SK-N-SH (cell line): Measurements from ENCODE around the gene TKT. TPM values are rescaled to one million over a fixed set of nuclear protein-coding genes. Genes with fewer than 3 reads are reported as not detected.

Experiments
- CTCF ChIA-PET: fragments of 300-600, 350-600 bp; formaldehyde crosslinking; extraction: SDS; loops from one replicate; lab custom pipeline; 2021; lab: Yijun Ruan, JAX
- POLR2A ChIA-PET: fragments of 350-600 bp; sonication (Branson Sonifier 250); formaldehyde crosslinking; extraction: SDS; loops from one replicate; lab custom pipeline; 2020; ENCODE audit warnings: antibody characterized with exemption, inconsistent platforms; lab: Yijun Ruan, JAX
- DNase-seq: peaks from one replicate; pipeline ENCODE4 v3.0.0; 2012
- H2AFZ ChIP-seq: fragments of 200-600 bp; sonication (generic); 2 replicates; pipeline ENCODE4 v1.8.1; 2016; ENCODE audit warnings: antibody characterized with exemption, mild to moderate bottlenecking, low read depth
- H3F3A ChIP-seq: fragments of 200-600 bp; sonication (generic); replicated peaks from 2 replicates; pipeline ENCODE3; 2016; ENCODE audit warnings: antibody characterized with exemption, mild to moderate bottlenecking; ENCODE audit not compliant: insufficient read depth
- H3K27ac ChIP-seq, 2 experiments: fragments of 200-500 bp in 1 of 2; fragments of 200-600 bp in 1 of 2; sonication (Bioruptor generic) in 1 of 2; sonication (generic), shearing (Covaris generic) in 1 of 2; 2 replicates each; pipeline versions ENCODE4 v1.5.1 to v1.6.1; 2014 to 2016; ENCODE audit warnings: low read depth in 2 of 2, inconsistent platforms in 1 of 2, low read length in 1 of 2, mild to moderate bottlenecking in 1 of 2, mixed read lengths in 1 of 2
- H3K27me3 ChIP-seq: fragments of 200-600 bp; sonication (generic), shearing (Covaris generic); 2 replicates; pipeline ENCODE4 v1.6.1; 2016; ENCODE audit warnings: mixed run types; ENCODE audit not compliant: insufficient read depth
- H3K36me3 ChIP-seq, 2 experiments: fragments of 200-500 bp in 1 of 2; fragments of 200-600 bp in 1 of 2; sonication (Bioruptor generic) in 1 of 2; sonication (generic) in 1 of 2; replicated peaks in 1 of 2; 2 replicates each; pipeline versions ENCODE3 to v1.5.1; 2014 to 2016; ENCODE audit warnings: low read length in 1 of 2, mild to moderate bottlenecking in 1 of 2; ENCODE audit not compliant: insufficient read depth in 2 of 2, control insufficient read depth in 1 of 2
- H3K4me1 ChIP-seq, 2 experiments: fragments of 200-500 bp in 1 of 2; fragments of 200-600 bp in 1 of 2; sonication (Bioruptor generic) in 1 of 2; sonication (generic), shearing (Covaris generic) in 1 of 2; 2 replicates each; pipeline versions ENCODE4 v1.5.1 to v1.6.1; 2014 to 2016; ENCODE audit warnings: low read depth in 1 of 2, low read length in 1 of 2, mixed run types in 1 of 2; ENCODE audit not compliant: insufficient read depth in 2 of 2, control insufficient read depth in 1 of 2
- H3K4me2 ChIP-seq: fragments of 200-600 bp; sonication (generic), shearing (Covaris generic); 2 replicates; pipeline ENCODE4 v1.6.1; 2017; ENCODE audit warnings: mixed run types
- H3K4me3 ChIP-seq, 2 experiments: fragments of 200-500 bp in 1 of 2; fragments of 200-600 bp in 1 of 2; sonication (Bioruptor generic) in 1 of 2; sonication (generic), shearing (Covaris generic) in 1 of 2; 2 replicates each; pipeline versions ENCODE4 v1.5.1 to v1.8.1; 2014 to 2016; ENCODE audit warnings: low read depth in 2 of 2, inconsistent platforms in 1 of 2, low read length in 1 of 2, mild to moderate bottlenecking in 1 of 2, mixed read lengths in 1 of 2, moderate library complexity in 1 of 2
- H3K79me2 ChIP-seq: fragments of 200-600 bp; sonication (generic); 2 replicates; pipeline ENCODE4 v1.8.1; 2017; ENCODE audit warnings: mild to moderate bottlenecking; ENCODE audit not compliant: insufficient read depth
- H3K9ac ChIP-seq: fragments of 200-600 bp; sonication (generic); 2 replicates; pipeline ENCODE4 v1.6.1; 2017; ENCODE audit warnings: mixed run types
- H3K9me2 ChIP-seq: fragments of 200-600 bp; sonication (generic); 2 replicates; pipeline ENCODE4 v1.6.1; 2017; ENCODE audit warnings: mixed run types
- H3K9me3 ChIP-seq: fragments of 200-600 bp; sonication (generic); 2 replicates; pipeline ENCODE4 v1.6.1; 2017; ENCODE audit warnings: mixed run types, mild to moderate bottlenecking, moderate library complexity
- H4K20me1 ChIP-seq: fragments of 200-600 bp; sonication (generic); 2 replicates; pipeline ENCODE4 v1.6.1; 2017; ENCODE audit warnings: mild to moderate bottlenecking, mixed run types; ENCODE audit not compliant: insufficient read depth
- CHD2 ChIP-seq: fragments of 150-350 bp; IDR thresholded peaks from 2 replicates; pipeline ENCODE4 v1.6.1; 2018; ENCODE audit warnings: low read length; ENCODE audit not compliant: partially characterized antibody
- EP300 ChIP-seq, 2 experiments: IDR thresholded peaks; 2 replicates each; pipeline versions ENCODE4 v1.4.0 to v1.6.1; 2012; ENCODE audit warnings: borderline replicate concordance in 1 of 2, low read depth in 1 of 2, low read length in 1 of 2
- FOXJ3 ChIP-seq: sonication (generic); formaldehyde crosslinking; IDR thresholded peaks from 2 replicates; pipeline ENCODE4 v1.5.1; 2020; ENCODE audit warnings: mild to moderate bottlenecking, missing genetic modification reagents
- IRF3 ChIP-seq: fragments of 150-350 bp; IDR thresholded peaks from 2 replicates; pipeline ENCODE4 v1.6.1; 2016; ENCODE audit warnings: mild to moderate bottlenecking, low read depth, low read length
- JUND ChIP-seq: IDR thresholded peaks from 2 replicates; pipeline ENCODE4 v1.4.0; 2012
- MAX ChIP-seq: IDR thresholded peaks from 2 replicates; pipeline ENCODE4 v1.4.0; 2012; ENCODE audit warnings: low read depth
- MEF2A ChIP-seq: IDR thresholded peaks from 2 replicates; pipeline ENCODE4 v1.4.0; 2012; ENCODE audit warnings: low read depth, borderline replicate concordance
- PBX3 ChIP-seq: IDR thresholded peaks from 2 replicates; pipeline ENCODE4; 2012
- POLR2AphosphoS5 ChIP-seq: IDR thresholded peaks from 2 replicates; pipeline ENCODE4 v1.6.1; 2012; ENCODE audit warnings: low read depth, low read length
- RCOR1 ChIP-seq: fragments of 150-350 bp; IDR thresholded peaks from 2 replicates; pipeline ENCODE4 v1.6.1; 2017; ENCODE audit warnings: antibody characterized with exemption, low read length
- REST ChIP-seq: IDR thresholded peaks from 2 replicates; pipeline ENCODE4 v1.6.1; 2012; ENCODE audit warnings: mild to moderate bottlenecking, low read depth, low read length, moderate library complexity
- RFX5 ChIP-seq: IDR thresholded peaks from 2 replicates; pipeline ENCODE4 v1.6.1; 2012; ENCODE audit warnings: mild to moderate bottlenecking, improper control_type of control experiment, low read length
- RXRA ChIP-seq: IDR thresholded peaks from 2 replicates; pipeline ENCODE4 v1.4.0; 2012; ENCODE audit warnings: low read depth, mild to moderate bottlenecking, borderline replicate concordance
- SIN3A ChIP-seq: IDR thresholded peaks from 2 replicates; pipeline ENCODE4 v1.6.1; 2012; ENCODE audit warnings: low read depth, mild to moderate bottlenecking, low read length, moderate library complexity, borderline replicate concordance
- TCF12 ChIP-seq: IDR thresholded peaks from 2 replicates; pipeline ENCODE4 v1.4.0; 2012
- TEAD4 ChIP-seq: IDR thresholded peaks from 2 replicates; pipeline ENCODE4 v1.4.0; 2012; ENCODE audit warnings: mild to moderate bottlenecking, borderline replicate concordance; ENCODE audit not compliant: insufficient read depth
- USF1 ChIP-seq: IDR thresholded peaks from 2 replicates; pipeline ENCODE4 v1.4.0; 2012; ENCODE audit warnings: low read depth, borderline replicate concordance
- WGBS: methylation state at CpG from one replicate; pipeline ENCODE4 v1.1.6; 2017; ENCODE audit warnings: low lambda C conversion rate; 5-methylcytosine and 5-hydroxymethylcytosine counted together
- polyA plus RNA-seq, 3 experiments: library from polyadenylated mRNA; depleted of rRNA; stranded (reverse); fragments of >200 nt; gene quantifications; 2 replicates each; pipeline ENCODE4 v1.2.3, GENCODE V29; 2012

TKT gene
- polyA plus RNA-seq, 1 of the 3 experiments (the other 2 are of a cell fraction): 144 TPM

- TF ChIP-seq MAX: no peak
- no peak for TF ChIP-seq REST
- TF ChIP-seq JUND: no peak
Measured at GRCh38 chr3:53199834-53200233, 56.0 kb downstream of the TKT start (continued).

GRCh38 chr3:53198996-53199395 lies 56.8 kb downstream of the TKT start:
- no peaks in the 10 kb centered on the region for H3F3A ChIP-seq
- H3K4me2 ChIP-seq: no peak overlapping the region
- peaks cover 0 to 9% of the 10 kb centered on the region in 2 experiments; a peak in 1 of 4 replicates for H3K4me1 ChIP-seq
- H3K36me3 ChIP-seq: no peaks in the 10 kb centered on the region
- H4K20me1 ChIP-seq: no peaks in the 10 kb centered on the region
- H3K9ac ChIP-seq: no peak overlapping the region
- DNase-seq: no peak
- 70% methylated on average over 7 of the region's 7 CpGs for WGBS
- CTCF ChIA-PET: interaction anchor here (0.6 to 7.4 kb wide), 3 partner anchors 65 to 96 kb away, joined by 3 to 206 read pairs (median 115); no protein-coding TSS in a partner anchor
- H3K79me2 ChIP-seq: no peaks in the 10 kb centered on the region
- POLR2A ChIA-PET: no interaction called here
- H2AFZ ChIP-seq: no peak overlapping the region
- H3K27me3 ChIP-seq: no peaks in the 10 kb centered on the region
- H3K4me3 ChIP-seq: no peak overlapping the region
- H3K9me2 ChIP-seq: no peaks in the 10 kb centered on the region
- TF ChIP-seq FOXJ3 (CRISPR knock-in tag) (no peak), MEF2A (no peak), REST (no peak), CHD2 (no peak), MAX (no peak), EP300 (IDR thresholded peaks at IDR 0.05; ENCODE audit: borderline replicate concordance in 1 of 2, low read depth in 1 of 2, low read length in 1 of 2) (no peak), USF1 (no peak), TEAD4 (no peak), PBX3 (no peak), SIN3A (no peak), RCOR1 (no peak), RXRA (no peak), IRF3 (no peak), POLR2AphosphoS5 (no peak), TCF12 (no peak), RFX5 (no peak)
- TF ChIP-seq, all 33 proteins: peak for 0
- no peaks in the 10 kb centered on the region for H3K9me3 ChIP-seq
- H3K27ac ChIP-seq: no peak overlapping the region
